Duodenal mucosa (tissue), 2 donors: ENCODE results near the gene RITA1.
A peak's percentile ranks its signal among the peaks of the same experiment; 100 is the strongest.

Source experiments
- H3K27ac ChIP-seq: one replicate; pipeline ENCODE4 v1.7.0; 2013; ENCODE audit warnings: low read depth, low read length
- H3K27me3 ChIP-seq, 2 donors: one replicate each; pipeline ENCODE4 v1.7.0; 2013; ENCODE audit warnings: low read length in 2 of 2, control low read depth in 1 of 2; ENCODE audit not compliant: insufficient read depth in 2 of 2, control insufficient read depth in 1 of 2
- H3K36me3 ChIP-seq, 2 donors: one replicate each; pipeline ENCODE4 v1.7.0; 2013; ENCODE audit warnings: low read length in 2 of 2, control low read depth in 1 of 2; ENCODE audit not compliant: insufficient read depth in 2 of 2, control insufficient read depth in 1 of 2
- H3K4me1 ChIP-seq, 2 donors: one replicate each; pipeline ENCODE4 v1.7.0; 2013; ENCODE audit warnings: low read length in 2 of 2, control low read depth in 1 of 2; ENCODE audit not compliant: insufficient read depth in 2 of 2, control insufficient read depth in 1 of 2
- H3K4me3 ChIP-seq, 2 donors: one replicate each; pipeline ENCODE4 v1.7.0; 2013; ENCODE audit warnings: low read length in 2 of 2, low read depth in 1 of 2
- H3K9ac ChIP-seq, 2 donors: one replicate each; pipeline ENCODE4 v1.7.0; 2013; ENCODE audit warnings: low read length in 2 of 2, low read depth in 1 of 2
- H3K9me3 ChIP-seq, 2 donors: one replicate each; pipeline ENCODE4 v1.7.0; 2013; ENCODE audit warnings: low read length in 2 of 2, control low read depth in 1 of 2; ENCODE audit not compliant: control insufficient read depth in 1 of 2

Gene RITA1

GRCh38 chr12:113236539-113237399 is 51.2 kb downstream of the RITA1 start:
- Histone ChIP-seq H3K9me3 (no peaks in the 10 kb centered on the region), H3K27ac (no peak overlapping the region), H3K4me3 (no peak overlapping the region), H3K4me1 (peaks cover 62 to 67% of the 10 kb centered on the region in 2 donors), H3K36me3 (peaks cover 25 to 35% of the 10 kb centered on the region in 2 donors), H3K9ac (peak overlapping the region in 1 of 2 donors; percentile 15), H3K27me3 (no peaks in the 10 kb centered on the region)

- no peaks in the 10 kb centered on the region for H3K27me3 ChIP-seq
- H3K27ac ChIP-seq = peak overlapping the region; percentile 33
- no peak overlapping the region for H3K4me3 ChIP-seq
- no peaks in the 10 kb centered on the region for H3K9me3 ChIP-seq
- peaks cover 16 to 30% of the 10 kb centered on the region in 2 donors for H3K36me3 ChIP-seq
- peaks cover 68 to 75% of the 10 kb centered on the region in 2 donors for H3K4me1 ChIP-seq
- H3K9ac ChIP-seq = peak overlapping the region in 1 of 2 donors; percentile 10
Measured at GRCh38 chr12:113237748-113238147, 52.2 kb downstream of the RITA1 start.

DNA sequence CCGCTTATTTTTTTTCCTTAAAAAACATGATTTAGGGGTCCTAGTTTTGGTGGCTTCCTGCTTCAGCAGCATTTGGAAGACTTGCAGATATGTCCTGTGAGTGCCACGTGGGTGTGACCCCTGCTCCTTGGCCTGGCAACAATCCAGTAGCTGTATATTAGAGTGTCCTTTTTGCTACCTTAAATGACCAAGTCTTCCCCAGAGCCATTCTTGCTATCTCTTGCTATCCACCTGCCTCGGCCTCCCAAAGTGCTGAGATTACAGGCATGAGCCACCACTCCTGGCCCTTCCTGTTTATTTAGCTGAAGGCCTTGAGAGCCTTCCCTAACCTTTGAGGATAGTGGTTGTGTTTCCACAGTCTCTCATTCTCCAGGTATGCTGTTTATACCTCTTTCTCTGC is 52.8 kb downstream of the RITA1 start:
- no peaks in the 10 kb centered on the region for H3K27me3 ChIP-seq
- H3K9ac ChIP-seq = peak overlapping the region in 1 of 2 donors; percentile 10
- no peak overlapping the region for H3K4me3 ChIP-seq
- H3K27ac ChIP-seq = no peak overlapping the region
- H3K36me3 ChIP-seq = peaks cover 11 to 26% of the 10 kb centered on the region in 2 donors
- no peaks in the 10 kb centered on the region for H3K9me3 ChIP-seq
- H3K4me1 ChIP-seq = peaks cover 70 to 74% of the 10 kb centered on the region in 2 donors

GRCh38 chr12:113239288-113239771 is 53.8 kb downstream of the RITA1 start:
- H3K36me3 ChIP-seq = peaks cover 8 to 17% of the 10 kb centered on the region in 2 donors
- H3K4me1 ChIP-seq = peaks cover 77% of the 10 kb centered on the region in 2 donors
- no peak overlapping the region for H3K4me3 ChIP-seq
- H3K27ac ChIP-seq = peak overlapping the region; percentile 49
- no peak overlapping the region for H3K9ac ChIP-seq
- H3K9me3 ChIP-seq = no peaks in the 10 kb centered on the region
- H3K27me3 ChIP-seq = no peaks in the 10 kb centered on the region

GRCh38 chr12:113239811-113240331 is 54.4 kb downstream of the RITA1 start:
- H3K27ac ChIP-seq = peak overlapping the region; percentile 49
- peak overlapping the region; percentile 3 to 18 for H3K4me3 ChIP-seq
- no peaks in the 10 kb centered on the region for H3K9me3 ChIP-seq
- H3K4me1 ChIP-seq = peaks cover 81 to 82% of the 10 kb centered on the region in 2 donors
- peaks cover 8 to 20% of the 10 kb centered on the region in 2 donors for H3K36me3 ChIP-seq
- H3K27me3 ChIP-seq = no peaks in the 10 kb centered on the region
- H3K9ac ChIP-seq = no peak overlapping the region

DNA sequence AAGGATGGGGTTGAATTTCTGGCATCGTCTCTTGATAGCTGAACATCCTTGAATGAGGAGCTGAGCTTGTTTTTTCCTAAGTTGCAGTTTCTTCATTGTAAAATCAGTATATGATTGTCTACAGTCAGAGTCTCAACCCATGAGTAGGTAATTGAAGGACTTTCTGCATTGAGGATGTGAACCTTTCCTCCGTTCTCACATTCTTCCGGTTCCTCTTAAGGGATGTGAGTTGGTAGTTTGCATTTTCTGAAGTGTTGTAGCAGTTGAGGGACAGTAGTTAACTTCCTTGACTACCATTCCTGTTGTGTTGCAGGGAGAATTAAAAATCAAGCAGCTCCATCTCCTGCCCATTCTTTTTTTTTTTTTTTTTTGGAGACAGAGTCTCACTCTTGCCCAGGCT is 54.9 kb downstream of the RITA1 start:
- Histone ChIP-seq H3K4me3 (peak overlapping the region; percentile 3 to 18), H3K36me3 (peaks cover 8 to 16% of the 10 kb centered on the region in 2 donors), H3K9ac (no peak overlapping the region), H3K4me1 (peaks cover 83 to 85% of the 10 kb centered on the region in 2 donors), H3K27me3 (no peaks in the 10 kb centered on the region), H3K27ac (no peak overlapping the region), H3K9me3 (no peaks in the 10 kb centered on the region)

GRCh38 chr12:113241191-113242025 is 55.9 kb downstream of the RITA1 start:
- Histone ChIP-seq H3K4me1 (peaks cover 82 to 86% of the 10 kb centered on the region in 2 donors), H3K9ac (peak overlapping the region; percentile 11 to 52), H3K9me3 (no peaks in the 10 kb centered on the region), H3K36me3 (peaks cover 3 to 16% of the 10 kb centered on the region in 2 donors), H3K27me3 (no peaks in the 10 kb centered on the region), H3K4me3 (peak overlapping the region; percentile 9 to 11), H3K27ac (peak overlapping the region; percentile 81)
